H1 (cell line): ENCODE data around the gene FES.

Experiments used
- CHD2 ChIP-seq: IDR thresholded peaks from 2 replicates; pipeline ENCODE4 v1.6.1; 2012; ENCODE audit warnings: low read length, improper control_type of control experiment
- EP300 ChIP-seq, 2 experiments: IDR thresholded peaks; 1 replicate in 1 of 2; 2 replicates in 1 of 2; pipeline ENCODE4 v1.6.1; 2011 to 2012; ENCODE audit warnings: low read depth in 2 of 2, low read length in 2 of 2, mild to moderate bottlenecking in 2 of 2, borderline replicate concordance in 1 of 2, inconsistent platforms in 1 of 2, moderate library complexity in 1 of 2
- EZH2 ChIP-seq: fragments of 200-600 bp; sonication (generic); IDR thresholded peaks from 2 replicates; pipeline ENCODE4 v1.7.1; 2012; ENCODE audit warnings: low read depth, mild to moderate bottlenecking, moderate library complexity, low read length, inconsistent platforms; ENCODE audit not compliant: severe bottlenecking
- HDAC2 ChIP-seq, 2 experiments: fragments of 300-600 bp in 1 of 2; sonication (generic) in 1 of 2; IDR thresholded peaks; 2 replicates each; pipeline ENCODE4 v1.6.1; 2011 to 2012; ENCODE audit warnings: low read depth in 2 of 2, low read length in 2 of 2, mild to moderate bottlenecking in 2 of 2, moderate library complexity in 2 of 2, borderline replicate concordance in 1 of 2, inconsistent platforms in 1 of 2
- KDM4A ChIP-seq: IDR thresholded peaks from one replicate; pipeline ENCODE4 v1.7.1; 2012; ENCODE audit warnings: low read depth, mild to moderate bottlenecking, moderate library complexity, low read length, inconsistent platforms; ENCODE audit not compliant: severe bottlenecking
- NRF1 ChIP-seq: IDR thresholded peaks from 2 replicates; pipeline ENCODE4 v1.6.1; 2011; ENCODE audit warnings: mild to moderate bottlenecking, low read depth, low read length, improper control_type of control experiment
- POLR2A ChIP-seq, 2 experiments: IDR thresholded peaks; 1 replicate in 1 of 2; 2 replicates in 1 of 2; pipeline ENCODE4 v1.6.1; 2011; ENCODE audit warnings: low read depth in 2 of 2, low read length in 2 of 2, mild to moderate bottlenecking in 2 of 2; ENCODE audit errors: control extremely low read depth in 1 of 2
- POLR2AphosphoS5 ChIP-seq: IDR thresholded peaks from 2 replicates; pipeline ENCODE4 v1.6.1; 2011; ENCODE audit warnings: low read depth, low read length
- RFX5 ChIP-seq: IDR thresholded peaks from 2 replicates; pipeline ENCODE4 v1.6.1; 2011; ENCODE audit warnings: low read depth, low read length, improper control_type of control experiment, borderline replicate concordance
- SP1 ChIP-seq: IDR thresholded peaks from 2 replicates; pipeline ENCODE4 v1.6.1; 2011; ENCODE audit warnings: low read depth, low read length
- TAF1 ChIP-seq: IDR thresholded peaks from 2 replicates; pipeline ENCODE4 v1.6.1; 2011; ENCODE audit warnings: mild to moderate bottlenecking, low read depth, low read length
- ZNF274 ChIP-seq: IDR thresholded peaks from 2 replicates; pipeline ENCODE4 v1.7.0; 2012; ENCODE audit warnings: low read length, borderline replicate concordance; ENCODE audit errors: extremely low read depth
- TF ChIP-seq, protein P1 (sequence below), 3 experiments: IDR thresholded peaks; 1 replicate in 2 of 3; 2 replicates in 1 of 3; pipeline versions ENCODE4 v1.5.1 to v1.6.1; 2011; ENCODE audit warnings: low read length in 3 of 3, mild to moderate bottlenecking in 3 of 3, inconsistent platforms in 2 of 3, low read depth in 1 of 3, moderate library complexity in 1 of 3; ENCODE audit not compliant: insufficient read depth in 1 of 3; ENCODE audit errors: control extremely low read depth in 1 of 3
- TF ChIP-seq, protein P2 (sequence below): IDR thresholded peaks from 2 replicates; pipeline ENCODE4 v1.6.1; 2011; ENCODE audit warnings: low read length, improper control_type of control experiment

- no peak for TF ChIP-seq EZH2
- TF ChIP-seq ZNF274, result no peak
- TF ChIP-seq, protein P1, sequence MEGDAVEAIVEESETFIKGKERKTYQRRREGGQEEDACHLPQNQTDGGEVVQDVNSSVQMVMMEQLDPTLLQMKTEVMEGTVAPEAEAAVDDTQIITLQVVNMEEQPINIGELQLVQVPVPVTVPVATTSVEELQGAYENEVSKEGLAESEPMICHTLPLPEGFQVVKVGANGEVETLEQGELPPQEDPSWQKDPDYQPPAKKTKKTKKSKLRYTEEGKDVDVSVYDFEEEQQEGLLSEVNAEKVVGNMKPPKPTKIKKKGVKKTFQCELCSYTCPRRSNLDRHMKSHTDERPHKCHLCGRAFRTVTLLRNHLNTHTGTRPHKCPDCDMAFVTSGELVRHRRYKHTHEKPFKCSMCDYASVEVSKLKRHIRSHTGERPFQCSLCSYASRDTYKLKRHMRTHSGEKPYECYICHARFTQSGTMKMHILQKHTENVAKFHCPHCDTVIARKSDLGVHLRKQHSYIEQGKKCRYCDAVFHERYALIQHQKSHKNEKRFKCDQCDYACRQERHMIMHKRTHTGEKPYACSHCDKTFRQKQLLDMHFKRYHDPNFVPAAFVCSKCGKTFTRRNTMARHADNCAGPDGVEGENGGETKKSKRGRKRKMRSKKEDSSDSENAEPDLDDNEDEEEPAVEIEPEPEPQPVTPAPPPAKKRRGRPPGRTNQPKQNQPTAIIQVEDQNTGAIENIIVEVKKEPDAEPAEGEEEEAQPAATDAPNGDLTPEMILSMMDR (IDR thresholded peaks at IDR 0.05; ENCODE audit: control extremely low read depth in 1 of 3, insufficient read depth in 1 of 3, low read depth in 1 of 3, low read length in 3 of 3), result no peak
- TF ChIP-seq CHD2, result no peak
- TF ChIP-seq RFX5, result no peak
- TF ChIP-seq NRF1, result no peak
- no peak for TF ChIP-seq HDAC2 (IDR thresholded peaks at IDR 0.05; ENCODE audit: borderline replicate concordance in 1 of 2, low read depth in 2 of 2, low read length in 2 of 2)
- no peak for TF ChIP-seq TAF1
- TF ChIP-seq KDM4A, result no peak
- no peak for TF ChIP-seq POLR2AphosphoS5
- no peak for TF ChIP-seq EP300 (IDR thresholded peaks at IDR 0.05; ENCODE audit: borderline replicate concordance in 1 of 2, low read depth in 2 of 2, low read length in 2 of 2)
- no peak for TF ChIP-seq SP1
- TF ChIP-seq POLR2A (IDR thresholded peaks at IDR 0.05; ENCODE audit: control extremely low read depth in 1 of 2, low read depth in 2 of 2, low read length in 2 of 2), result no peak
- TF ChIP-seq, protein P2, sequence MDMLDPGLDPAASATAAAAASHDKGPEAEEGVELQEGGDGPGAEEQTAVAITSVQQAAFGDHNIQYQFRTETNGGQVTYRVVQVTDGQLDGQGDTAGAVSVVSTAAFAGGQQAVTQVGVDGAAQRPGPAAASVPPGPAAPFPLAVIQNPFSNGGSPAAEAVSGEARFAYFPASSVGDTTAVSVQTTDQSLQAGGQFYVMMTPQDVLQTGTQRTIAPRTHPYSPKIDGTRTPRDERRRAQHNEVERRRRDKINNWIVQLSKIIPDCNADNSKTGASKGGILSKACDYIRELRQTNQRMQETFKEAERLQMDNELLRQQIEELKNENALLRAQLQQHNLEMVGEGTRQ, result no peak
Observed at GRCh38 chr15:90837094-90837493, 47.2 kb upstream of the FES start.
